Neural cell (in vitro differentiated cells): ENCODE measurements around the gene OR6B3. TPM values are rescaled to one million over a fixed set of nuclear protein-coding genes. Genes with fewer than 3 reads are reported as not detected.

Source experiments
- H2AFZ ChIP-seq: fragments of 200-600, 300-800 bp; sonication (generic), shearing (Covaris generic); 2 replicates; pipeline ENCODE4 v1.6.0; 2014; ENCODE audit warnings: low read depth, mild to moderate bottlenecking, antibody characterized with exemption, low read length, moderate library complexity
- H3F3A ChIP-seq: fragments of 200-600 bp; shearing (Covaris generic); 2 replicates; pipeline ENCODE4 v1.6.1; 2016; ENCODE audit warnings: mild to moderate bottlenecking, moderate library complexity, mixed read lengths, antibody characterized with exemption, low read length; ENCODE audit not compliant: insufficient read depth, poor library complexity, severe bottlenecking
- H3K27ac ChIP-seq: fragments of 200-600, 300-800 bp; sonication (generic), shearing (Covaris generic); 2 replicates; pipeline ENCODE4 v1.5.1; 2014; ENCODE audit warnings: mild to moderate bottlenecking, low read length, moderate library complexity
- H3K27me3 ChIP-seq: fragments of 300-800, 200-600 bp; sonication (generic), shearing (Covaris generic); 2 replicates; pipeline ENCODE4 v1.6.0; 2014; ENCODE audit warnings: mild to moderate bottlenecking, low read depth, low read length, moderate library complexity; ENCODE audit not compliant: insufficient read depth
- H3K36me3 ChIP-seq: fragments of 300-800, 200-600 bp; sonication (generic), shearing (Covaris generic); 2 replicates; pipeline ENCODE4 v1.5.1; 2014; ENCODE audit warnings: mild to moderate bottlenecking, antibody characterized with exemption, low read length, moderate library complexity; ENCODE audit not compliant: insufficient read depth
- H3K4me2 ChIP-seq: fragments of 300-800, 200-600 bp; sonication (generic), shearing (Covaris generic); 2 replicates; pipeline ENCODE4 v1.6.0; 2014; ENCODE audit warnings: mild to moderate bottlenecking, low read length
- H3K4me3 ChIP-seq: fragments of 300-800, 200-600 bp; sonication (generic), shearing (Covaris generic); 2 replicates; pipeline ENCODE4 v1.5.1; 2014; ENCODE audit warnings: mild to moderate bottlenecking, low read length, moderate library complexity
- H3K79me2 ChIP-seq: fragments of 200-600 bp; shearing (Covaris generic); replicated peaks from 2 replicates; pipeline ENCODE4 v1.6.0; 2014; ENCODE audit warnings: mild to moderate bottlenecking, low read length, moderate library complexity; ENCODE audit not compliant: insufficient read depth
- H3K9ac ChIP-seq: fragments of 300-800, 200-600 bp; sonication (generic), shearing (Covaris generic); 2 replicates; pipeline ENCODE4 v1.6.1; 2016; ENCODE audit warnings: mild to moderate bottlenecking, low read length, mixed read lengths
- H3K9me2 ChIP-seq: fragments of 200-600 bp; shearing (Covaris generic); 2 replicates; pipeline ENCODE4 v1.6.1; 2016; ENCODE audit warnings: mild to moderate bottlenecking, low read length, mixed read lengths; ENCODE audit not compliant: insufficient read depth
- H3K9me3 ChIP-seq: fragments of 200-600, 300-800 bp; sonication (generic), shearing (Covaris generic); 2 replicates; pipeline ENCODE4 v1.6.1; 2016; ENCODE audit warnings: mild to moderate bottlenecking, mixed run types, low read length, moderate library complexity, mixed read lengths
- H4K20me1 ChIP-seq: fragments of 200-600 bp; shearing (Covaris generic); 2 replicates; pipeline ENCODE4 v1.6.1; 2016; ENCODE audit warnings: mild to moderate bottlenecking, mixed run types; ENCODE audit not compliant: insufficient read depth
- CTCF ChIP-seq: fragments of 450-650 bp; IDR thresholded peaks from 2 replicates; pipeline ENCODE4 v1.5.1; 2014; ENCODE audit warnings: antibody characterized with exemption, mild to moderate bottlenecking, moderate library complexity; ENCODE audit not compliant: poor library complexity, severe bottlenecking
- EP300 ChIP-seq: fragments of 450-650 bp; conservative IDR thresholded peaks from 2 replicates; pipeline ENCODE4 v1.6.1; 2014; ENCODE audit warnings: antibody characterized with exemption, mild to moderate bottlenecking, moderate library complexity; ENCODE audit not compliant: poor library complexity, severe bottlenecking
- EZH2 ChIP-seq: fragments of 200-600, 300-800 bp; shearing (Covaris generic), sonication (generic); IDR thresholded peaks from 2 replicates; pipeline ENCODE4 v1.6.1; 2014; ENCODE audit warnings: antibody characterized with exemption, low read length, borderline replicate concordance, mild to moderate bottlenecking; ENCODE audit not compliant: insufficient read depth, poor library complexity, severe bottlenecking
- MXI1 ChIP-seq: fragments of 450-650 bp; conservative IDR thresholded peaks from 2 replicates; pipeline ENCODE4 v1.6.1; 2014; ENCODE audit warnings: antibody characterized with exemption, mild to moderate bottlenecking; ENCODE audit not compliant: poor library complexity, severe bottlenecking
- POLR2AphosphoS5 ChIP-seq: IDR thresholded peaks from 2 replicates; pipeline ENCODE4 v1.6.1; 2012
- RAD21 ChIP-seq: fragments of 450-650 bp; conservative IDR thresholded peaks from 2 replicates; pipeline ENCODE4 v1.6.1; 2014; ENCODE audit warnings: antibody characterized with exemption, mild to moderate bottlenecking, moderate library complexity
- REST ChIP-seq: IDR thresholded peaks from 2 replicates; pipeline ENCODE4 v1.6.1; 2012; ENCODE audit warnings: borderline replicate concordance
- SMC3 ChIP-seq: fragments of 450-650 bp; conservative IDR thresholded peaks from 2 replicates; pipeline ENCODE4 v1.6.1; 2014; ENCODE audit warnings: antibody characterized with exemption, mild to moderate bottlenecking, moderate library complexity; ENCODE audit not compliant: poor library complexity
- TAF1 ChIP-seq: IDR thresholded peaks from 2 replicates; pipeline ENCODE4 v1.6.1; 2012; ENCODE audit warnings: low read depth
- polyA minus RNA-seq: library from RNA; depleted of rRNA, polyadenylated mRNA; stranded (reverse); fragments of >200 nt; gene quantifications from 2 replicates; pipeline ENCODE4 v1.2.3, GENCODE V29; 2014
- polyA plus RNA-seq: library from polyadenylated mRNA; depleted of rRNA; stranded (reverse); fragments of >200 nt; gene quantifications from 2 replicates; pipeline ENCODE4 v1.2.3, GENCODE V29; 2014

Gene OR6B3
- polyA plus RNA-seq: not detected in 2 replicates
- not detected in 2 replicates for polyA minus RNA-seq

- H3K27ac ChIP-seq: no peak within 1 kb of the TSS
- TF ChIP-seq TAF1 (no peak), EP300 (no peak), MXI1 (no peak), POLR2AphosphoS5 (no peak), RAD21 (no peak), SMC3 (no peak), REST (no peak), CTCF (no peak)
- no peaks in the 10 kb centered on the region for H3K79me2 ChIP-seq
- no peaks in the 10 kb centered on the region for H3F3A ChIP-seq
- no peak within 1 kb of the TSS for H3K4me3 ChIP-seq
- no peak within 1 kb of the TSS for H3K4me2 ChIP-seq
- H2AFZ ChIP-seq: no peak within 1 kb of the TSS
- H4K20me1 ChIP-seq: no peaks in the 10 kb centered on the region
- H3K9me2 ChIP-seq: no peaks in the 10 kb centered on the region
- no peak within 1 kb of the TSS for H3K9ac ChIP-seq
- H3K36me3 ChIP-seq: no peaks in the 10 kb centered on the region
- no peaks in the 10 kb centered on the region for H3K9me3 ChIP-seq
- no peaks in the 10 kb centered on the region for H3K27me3 ChIP-seq
These were observed at the start of gene OR6B3 for GRCh38 chr2:240053173-240054155. Gene OR6B3, minus strand, starts transcription at chr2:240053521.

- no peak overlapping the region for H2AFZ ChIP-seq
- no peaks in the 10 kb centered on the region for H3K36me3 ChIP-seq
These were observed 45.0 kb upstream of the OR6B3 start for GRCh38 chr2:240098349-240098748.

More at GRCh38 chr2:240098349-240098748, 45.0 kb upstream of the OR6B3 start:
- H3K4me2 ChIP-seq: no peak overlapping the region
- H3K79me2 ChIP-seq: no peaks in the 10 kb centered on the region
- no peak overlapping the region for H3K4me3 ChIP-seq
- H3F3A ChIP-seq: no peaks in the 10 kb centered on the region
- H3K27me3 ChIP-seq: peaks cover 19% of the 10 kb centered on the region
- H3K27ac ChIP-seq: no peak overlapping the region
- H4K20me1 ChIP-seq: no peaks in the 10 kb centered on the region
- TF ChIP-seq REST: no peak
- no peak for TF ChIP-seq SMC3
- no peak for TF ChIP-seq POLR2AphosphoS5
- no peak for TF ChIP-seq RAD21
- TF ChIP-seq EP300: no peak
- no peak for TF ChIP-seq CTCF
- TF ChIP-seq EZH2: no peak
- no peak for TF ChIP-seq TAF1
- TF ChIP-seq MXI1: no peak
- H3K9ac ChIP-seq: no peak overlapping the region
- no peaks in the 10 kb centered on the region for H3K9me3 ChIP-seq
- no peaks in the 10 kb centered on the region for H3K9me2 ChIP-seq
